Amniotic stem cell (primary cell): ENCODE data around the gene HEPHL1.

Source experiments
- DNase-seq: peaks from one replicate; lab custom pipeline; 2025; lab: John Stamatoyannopoulos, UW

Gene HEPHL1

GRCh38 chr11:94129512-94130297 is 108.6 kb downstream of the HEPHL1 start:
- DNase-seq = no peak

- peak; percentile 17 for DNase-seq
Observed at GRCh38 chr11:94130298-94131046, 109.3 kb downstream of the HEPHL1 start.

DNA sequence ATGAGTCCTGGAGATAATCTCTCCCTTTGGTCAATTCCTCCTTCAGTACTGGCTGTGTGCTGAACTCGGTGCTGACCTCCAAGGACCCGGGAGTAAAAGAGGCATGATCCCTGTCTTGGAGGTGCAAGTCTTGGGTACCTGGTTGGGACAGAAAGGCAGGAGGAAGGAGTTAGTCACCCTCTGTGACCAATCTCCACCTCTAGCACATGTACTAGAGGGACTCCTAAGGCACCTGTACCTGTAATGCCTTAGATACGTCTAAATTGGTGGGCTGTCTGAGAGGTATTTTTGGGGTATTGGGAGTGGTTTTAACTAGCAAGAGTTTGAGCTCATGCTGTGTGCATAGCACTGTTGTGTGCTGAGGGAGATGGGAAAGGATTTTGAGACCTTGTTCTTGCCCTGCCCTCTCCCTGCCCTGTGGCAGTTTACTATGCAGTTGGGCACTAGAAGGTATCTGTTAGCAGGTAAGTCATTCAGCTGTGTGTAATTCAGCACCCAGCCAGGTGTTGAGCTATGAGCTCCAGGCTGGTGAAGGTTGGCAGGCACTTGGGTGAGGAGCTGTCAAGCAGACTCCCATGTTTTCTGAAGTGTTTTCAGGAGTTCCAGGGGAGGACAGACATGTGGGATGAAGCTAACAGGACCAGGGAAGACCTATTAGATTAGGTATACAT is 110.0 kb downstream of the HEPHL1 start:
- DNase-seq = no peak

DNA sequence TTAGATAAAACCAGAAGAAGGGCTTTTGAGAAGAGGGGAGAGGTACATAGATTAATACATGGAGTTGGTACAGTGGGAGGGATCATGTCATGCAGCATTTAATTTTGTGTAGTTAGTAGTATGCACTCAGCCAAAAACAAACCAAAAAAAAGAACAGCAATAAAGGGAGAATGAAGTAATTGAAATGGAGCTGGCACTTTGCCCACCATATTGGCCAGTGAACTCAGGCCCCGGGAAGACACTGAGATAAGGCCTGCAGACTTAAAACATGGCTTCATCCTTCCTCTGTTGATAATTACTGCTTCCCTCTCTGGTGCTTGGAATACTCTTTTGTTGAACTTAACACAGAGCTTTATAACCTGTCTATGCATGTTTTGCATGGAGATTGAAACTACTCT is 110.6 kb downstream of the HEPHL1 start:
- DNase-seq = no peak

DNA sequence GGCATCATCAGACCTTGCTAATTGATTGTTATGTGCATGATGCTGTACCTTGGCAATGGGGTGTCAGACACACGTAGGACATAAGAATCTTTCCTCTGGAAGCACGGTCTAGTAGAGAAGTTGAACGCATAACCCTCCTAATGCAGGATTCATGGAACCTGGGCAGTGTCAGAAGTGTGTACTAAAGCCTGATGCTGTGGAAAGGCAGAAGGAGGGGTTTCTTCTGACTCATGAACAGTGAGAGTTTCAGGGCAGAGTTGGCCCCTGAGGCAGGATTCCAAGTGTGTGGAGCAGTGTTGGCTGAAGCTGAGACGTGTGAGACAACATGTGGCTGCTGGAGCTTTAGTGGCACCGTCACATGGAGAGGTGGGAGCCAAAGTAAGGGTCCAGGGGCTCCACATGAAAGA is 111.0 kb downstream of the HEPHL1 start:
- peak; percentile 79 for DNase-seq

GRCh38 chr11:94132823-94133408 is 111.8 kb downstream of the HEPHL1 start:
- no peak for DNase-seq

GRCh38 chr11:94133752-94134151 is 112.6 kb downstream of the HEPHL1 start:
- DNase-seq = no peak

- DNase-seq = peak; percentile 88
Observed at GRCh38 chr11:94134651-94135512, 113.7 kb downstream of the HEPHL1 start.

GRCh38 chr11:94139416-94139815 is 118.3 kb downstream of the HEPHL1 start:
- no peak for DNase-seq

DNA sequence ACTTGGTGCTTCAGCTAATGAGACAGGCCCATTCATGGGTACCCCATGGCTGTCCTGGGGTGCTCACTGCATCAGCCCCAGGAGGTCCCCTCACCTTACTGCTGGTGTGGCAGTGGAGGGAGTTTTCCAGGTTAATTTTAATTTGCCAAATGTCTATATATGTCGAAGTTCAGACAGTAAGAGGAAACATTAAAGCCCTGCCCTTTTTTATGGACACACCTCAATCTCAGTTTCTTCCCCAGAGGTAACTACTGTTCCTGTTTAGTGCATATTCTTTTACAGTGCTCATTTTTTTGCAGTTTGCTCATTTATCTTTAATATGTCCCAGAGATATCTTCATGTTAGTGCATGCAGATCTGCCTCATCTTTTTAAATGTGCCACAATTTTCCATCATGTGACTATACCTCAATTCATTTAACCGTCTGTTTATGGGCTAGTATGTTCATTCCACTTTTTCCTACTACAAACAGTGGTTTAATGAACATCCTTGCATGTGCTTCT is 119.1 kb downstream of the HEPHL1 start:
- DNase-seq = no peak

DNA sequence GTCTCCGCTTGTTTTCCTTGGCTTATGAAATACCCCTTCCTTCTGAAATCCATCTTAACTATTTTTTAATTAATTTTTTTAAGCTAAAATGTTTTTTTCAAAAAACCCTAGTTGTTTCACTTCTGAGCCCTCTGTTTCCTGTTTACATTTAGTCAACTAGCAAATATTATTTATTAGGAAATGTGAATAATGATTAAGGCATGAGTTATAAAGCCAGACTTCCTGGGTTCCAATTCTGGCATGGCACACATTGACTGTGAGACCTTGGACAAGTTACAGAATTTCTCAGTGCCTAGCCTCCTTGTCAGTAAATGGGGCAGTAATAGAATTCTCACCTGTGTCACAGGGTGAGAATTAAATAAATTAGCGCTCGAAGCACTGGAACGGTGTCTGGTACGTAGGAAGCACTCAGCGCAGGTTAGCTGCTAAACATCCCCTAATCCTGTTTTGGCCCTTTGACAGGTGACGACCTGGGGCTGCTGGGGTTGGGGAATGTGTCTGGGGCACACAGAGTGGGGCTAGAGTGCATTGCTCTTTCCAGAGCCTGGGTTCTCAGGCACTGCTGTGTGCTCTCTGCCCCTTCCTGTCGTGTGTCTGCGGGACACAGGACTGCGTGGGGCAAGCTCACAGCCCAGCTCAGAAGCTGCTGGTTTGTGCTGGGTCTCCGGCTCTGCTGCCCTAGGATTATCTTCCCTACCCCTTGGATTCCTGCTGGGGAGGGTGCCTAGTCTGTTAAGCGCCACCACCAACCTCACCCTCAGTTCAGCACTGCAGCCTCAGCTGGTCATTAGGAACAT is 120.6 kb downstream of the HEPHL1 start:
- no peak for DNase-seq

DNA sequence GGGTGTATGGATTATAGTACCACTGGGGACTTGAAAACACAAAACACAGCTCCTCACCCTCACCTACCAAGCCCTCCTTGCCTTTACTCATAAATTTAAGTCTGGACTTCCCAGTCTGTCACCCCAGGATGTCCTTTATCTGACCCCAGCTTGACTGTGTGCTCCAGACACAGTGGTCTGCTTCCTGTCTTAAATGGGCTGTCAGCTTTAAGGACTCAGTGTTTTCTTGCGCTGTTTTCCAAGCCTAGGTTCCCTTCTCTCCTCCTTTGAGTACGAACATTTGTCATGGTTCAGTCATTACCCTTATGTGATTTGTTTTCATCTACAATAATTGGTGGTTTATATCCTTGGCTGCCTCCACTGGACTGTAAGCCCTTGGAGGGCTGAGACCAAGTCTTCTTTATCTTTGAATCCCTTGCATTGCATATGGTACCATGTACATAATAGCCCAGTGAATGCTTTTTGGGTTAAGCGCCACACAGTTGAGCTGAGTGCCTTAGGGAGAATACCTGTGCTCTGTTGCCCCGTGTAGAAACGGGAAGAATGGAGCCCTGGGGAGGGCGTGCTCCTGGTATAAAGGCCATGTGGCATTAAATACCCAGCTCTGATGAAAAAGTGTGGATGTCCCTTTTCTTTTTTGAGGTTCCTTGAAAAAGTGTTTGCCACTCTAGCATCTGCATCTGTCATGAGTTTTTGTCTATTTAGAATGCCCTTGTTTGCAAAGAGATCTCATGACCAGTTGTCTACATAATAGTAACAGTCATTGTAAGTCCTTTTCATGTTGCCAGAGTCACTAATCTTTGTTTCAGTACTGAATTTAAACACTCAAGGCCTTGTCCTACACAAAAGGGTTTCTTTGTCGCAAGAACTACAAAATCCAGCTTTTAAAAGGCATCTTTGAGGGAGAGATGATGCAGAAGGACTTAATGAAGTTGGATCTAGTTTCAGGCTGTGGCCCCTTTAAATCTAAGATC is 121.4 kb downstream of the HEPHL1 start:
- DNase-seq = no peak

DNA sequence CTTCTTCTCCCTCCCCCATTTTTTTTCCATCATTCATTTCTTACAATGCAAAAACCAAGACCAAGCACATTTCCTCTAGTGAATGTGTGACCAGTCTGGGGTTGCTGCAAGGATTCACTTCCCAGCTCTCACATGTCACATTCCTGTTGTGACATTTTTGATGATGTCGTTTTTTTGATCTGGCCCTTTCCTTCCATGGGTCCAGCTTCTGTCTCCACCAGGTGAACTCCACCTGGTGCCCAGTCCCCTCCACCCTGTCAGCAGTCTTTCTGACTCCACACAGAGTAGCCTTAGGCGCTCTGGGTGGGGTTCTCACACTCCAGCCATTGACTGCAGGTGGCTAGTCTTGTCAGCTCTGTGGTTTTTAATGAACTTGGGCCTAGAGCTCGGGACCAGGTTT is 123.1 kb downstream of the HEPHL1 start:
- no peak for DNase-seq

DNA sequence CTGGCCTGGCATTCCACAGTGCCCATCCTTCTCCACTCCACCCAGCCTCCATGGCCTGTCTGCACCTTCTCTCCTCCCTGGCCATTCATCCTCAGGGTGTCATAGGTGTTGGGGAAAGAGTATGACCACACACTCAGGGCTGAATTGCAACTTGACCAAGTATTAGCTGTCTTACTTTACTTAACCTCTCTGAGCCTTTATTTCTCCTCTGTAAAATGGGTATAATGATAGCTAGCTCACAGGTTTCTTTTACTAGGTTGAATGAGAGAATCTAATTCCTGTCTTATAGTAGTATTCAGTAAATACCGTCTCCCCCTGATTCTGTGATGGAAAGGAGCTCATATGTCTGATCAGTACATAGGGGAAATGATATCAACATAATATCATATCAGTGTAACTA is 123.5 kb downstream of the HEPHL1 start:
- DNase-seq = no peak

GRCh38 chr11:94145431-94145830 is 124.3 kb downstream of the HEPHL1 start:
- no peak for DNase-seq

- no peak for DNase-seq
Observed at GRCh38 chr11:94145916-94146315, 124.8 kb downstream of the HEPHL1 start.

GRCh38 chr11:94147433-94147845 is 126.3 kb downstream of the HEPHL1 start:
- no peak for DNase-seq

DNA sequence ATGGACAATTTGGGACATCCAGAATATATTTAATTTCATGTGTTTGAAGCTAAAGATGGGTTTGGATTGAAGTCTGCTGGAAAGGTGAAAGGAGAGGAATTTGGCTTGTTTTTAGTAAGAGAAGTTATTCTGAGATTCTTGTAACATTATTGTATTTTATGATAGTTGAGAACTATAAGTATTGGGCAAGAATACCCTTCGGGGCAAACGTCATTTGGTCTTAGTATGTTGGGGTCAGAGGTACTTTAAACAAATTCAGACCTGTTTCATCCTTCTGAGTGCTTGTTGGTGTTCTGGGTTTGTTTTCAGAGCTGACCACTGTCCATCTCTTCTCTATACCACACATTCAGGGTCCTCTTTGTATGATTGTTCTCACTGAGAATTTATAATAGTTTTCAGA is 127.0 kb downstream of the HEPHL1 start:
- DNase-seq = no peak

DNA sequence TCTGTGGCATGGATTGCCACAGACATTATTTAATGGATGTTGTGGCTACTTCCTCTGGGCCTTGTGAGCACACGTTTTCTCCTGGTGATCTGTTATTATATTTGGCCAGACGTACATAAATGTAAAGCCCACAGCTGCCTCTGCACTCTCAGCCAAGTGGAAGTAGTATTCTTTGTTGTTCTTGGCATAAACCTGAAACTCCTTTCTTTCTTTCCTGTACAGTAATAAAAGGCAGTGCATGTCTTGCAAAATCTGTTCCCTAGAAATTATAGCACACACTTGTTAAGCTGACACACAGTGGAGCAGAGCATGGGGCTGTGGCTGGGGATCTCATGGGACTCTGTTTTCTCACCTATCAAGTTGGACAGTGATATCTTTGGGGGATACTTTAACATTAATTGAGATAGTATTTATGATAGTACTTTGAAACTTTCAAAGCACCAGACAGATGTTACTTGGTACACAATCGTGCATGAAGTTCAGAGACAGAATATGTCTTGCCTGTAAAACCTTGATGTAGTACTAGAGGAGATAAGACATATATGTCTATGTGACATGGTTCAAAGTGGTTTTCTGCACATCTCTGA is 128.4 kb downstream of the HEPHL1 start:
- DNase-seq = no peak
